GM18526 (cell line): ENCODE data around the gene EHBP1.

Experiments used
- POLR2A ChIP-seq: IDR thresholded peaks from 3 replicates; pipeline ENCODE4 v1.6.1; 2011; ENCODE audit not compliant: insufficient read length; ENCODE audit errors: extremely low read depth

EHBP1 gene

GRCh38 chr2:62857139-62857931 lies 151.8 kb downstream of the EHBP1 start:
- no peak for TF ChIP-seq POLR2A

GRCh38 chr2:62858231-62858832 lies 152.8 kb downstream of the EHBP1 start:
- TF ChIP-seq POLR2A, result no peak

GRCh38 chr2:62868947-62869346 lies 163.4 kb downstream of the EHBP1 start:
- no peak for TF ChIP-seq POLR2A

- TF ChIP-seq POLR2A, result no peak
Observed at GRCh38 chr2:62870966-62871365, 165.5 kb downstream of the EHBP1 start.

GRCh38 chr2:62871506-62871905 lies 166.0 kb downstream of the EHBP1 start:
- TF ChIP-seq POLR2A, result no peak

- no peak for TF ChIP-seq POLR2A
Observed at GRCh38 chr2:62873603-62874002, 168.1 kb downstream of the EHBP1 start.

GRCh38 chr2:62874881-62875383 lies 169.4 kb downstream of the EHBP1 start:
- no peak for TF ChIP-seq POLR2A

GRCh38 chr2:62881162-62881795 lies 175.8 kb downstream of the EHBP1 start:
- no peak for TF ChIP-seq POLR2A

- TF ChIP-seq POLR2A, result no peak
Observed at GRCh38 chr2:62883629-62884028, 178.1 kb downstream of the EHBP1 start.

GRCh38 chr2:62884086-62884485 lies 178.6 kb downstream of the EHBP1 start:
- TF ChIP-seq POLR2A, result no peak

- TF ChIP-seq POLR2A, result no peak
Observed at GRCh38 chr2:62884514-62884913, 179.0 kb downstream of the EHBP1 start.

- TF ChIP-seq POLR2A, result no peak
Observed at GRCh38 chr2:62894966-62895631, 189.6 kb downstream of the EHBP1 start.

- TF ChIP-seq POLR2A, result no peak
Observed at GRCh38 chr2:62895632-62896009, 190.1 kb downstream of the EHBP1 start.

- TF ChIP-seq POLR2A, result no peak
Observed at GRCh38 chr2:62897187-62897827, 191.8 kb downstream of the EHBP1 start.

GRCh38 chr2:62904344-62904743 lies 198.8 kb downstream of the EHBP1 start:
- TF ChIP-seq POLR2A, result no peak
